ENCODE measurements around the gene RHOV.

GRCh38 chr15:40853241-40853890 lies 20.7 kb downstream of the RHOV start:
- TF ChIP-seq CTCF (conservative IDR thresholded peaks at IDR 0.05 in 1 of 2, IDR thresholded peaks at IDR 0.05 in 1 of 2; ENCODE audit: extremely low read depth in 1 of 2, insufficient read depth in 1 of 2, low read depth in 1 of 2, low read length in 2 of 2) (no peak), EZH2 (IDR thresholded peaks at IDR 0.05; ENCODE audit: borderline replicate concordance, low read length) (no peak)
